GM18498 (cell line): ENCODE measurements around the gene SYMPK.
A peak's percentile ranks its signal among the peaks of the same experiment; 100 is the strongest.
"Not testable (repeated sequence)": the region's sequence is repeated elsewhere in the genome, so short reads cannot be mapped to it uniquely, and the experiment has no call there.

ENCODE experiments used
- ATAC-seq: cut with Tn5 transposase; IDR thresholded peaks from one replicate; pipeline ENCODE4 v1.9.1; 2021; ENCODE audit warnings: mild to moderate bottlenecking, moderate library complexity; ENCODE audit not compliant: unreplicated experiment

Gene SYMPK

DNA sequence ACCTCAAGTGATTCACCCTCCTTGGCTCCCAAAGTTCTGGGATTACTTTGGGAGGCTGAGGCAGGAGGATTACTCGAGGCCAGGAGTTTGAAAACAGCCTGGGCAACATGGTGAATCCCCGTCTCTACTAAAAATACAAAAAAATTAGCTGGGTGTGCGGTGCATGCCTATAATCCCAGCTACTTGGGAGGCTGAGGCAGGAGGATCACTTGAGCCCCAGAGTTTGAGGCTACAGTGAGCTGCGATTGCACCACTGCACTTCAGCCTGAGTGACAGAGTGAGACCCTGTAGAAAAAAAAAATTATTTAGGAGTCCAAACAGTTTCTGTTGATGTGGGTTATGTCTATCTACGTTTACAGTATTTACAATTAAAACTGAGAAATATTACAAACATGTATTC, 7.9 kb upstream of the SYMPK start:
- ATAC-seq = no peak

DNA sequence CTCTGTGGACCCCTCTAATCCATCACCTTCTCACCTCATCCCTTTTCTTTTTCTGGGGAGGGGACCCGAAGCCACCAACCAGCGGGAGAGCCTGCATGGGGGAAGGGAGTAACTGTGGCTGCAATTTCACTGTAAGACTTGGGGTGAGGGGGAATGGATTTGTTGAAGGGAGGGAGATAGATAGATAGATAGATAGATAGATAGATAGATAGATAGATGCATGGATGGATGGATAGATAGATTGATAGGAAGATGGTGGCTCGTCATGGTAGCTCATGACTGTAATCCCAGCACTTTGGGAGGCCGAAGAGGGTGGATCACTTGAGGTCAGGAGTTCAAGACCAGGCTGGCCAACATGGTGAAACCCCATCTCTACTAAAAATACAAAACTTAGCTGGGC, 4.3 kb upstream of the SYMPK start:
- not testable (repeated sequence) for ATAC-seq

DNA sequence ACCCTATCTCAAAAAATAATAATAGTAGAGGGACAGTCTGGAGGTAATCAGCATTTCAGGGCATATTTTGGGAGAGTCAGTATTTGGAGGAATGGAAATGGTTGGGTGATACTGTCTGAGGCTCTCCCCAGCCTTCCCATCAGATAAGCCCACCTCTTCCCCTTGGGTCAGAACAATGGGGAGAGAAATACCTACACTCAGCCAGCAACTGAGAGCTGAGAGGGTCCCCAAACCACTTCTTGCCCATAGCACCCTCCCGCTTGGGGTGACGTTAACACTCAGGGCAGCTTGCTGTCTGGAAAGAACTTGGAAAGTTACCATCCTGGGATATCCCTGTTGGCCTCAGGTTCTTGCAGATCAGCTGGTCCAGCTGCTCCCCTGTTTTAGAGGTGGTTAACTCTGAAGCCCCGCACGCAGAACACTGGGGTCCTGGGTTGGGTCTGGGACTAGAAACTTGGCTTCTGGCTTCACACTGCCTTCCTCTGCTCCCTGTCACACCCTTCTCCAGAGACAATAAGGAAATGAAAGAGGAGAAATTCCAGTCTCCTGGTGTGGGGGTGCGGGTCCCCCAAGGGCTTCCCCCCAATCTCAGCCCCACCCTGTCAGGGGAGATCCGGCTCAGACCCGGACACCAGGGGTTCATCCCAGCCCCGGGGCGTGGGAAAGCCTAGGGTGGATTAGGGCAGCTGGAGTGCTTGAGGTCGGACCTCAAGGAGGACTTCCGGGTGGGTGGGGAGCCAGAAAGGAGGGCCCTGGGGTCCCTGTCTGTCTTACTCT, 3.6 kb upstream of the SYMPK start:
- ATAC-seq = no peak

DNA sequence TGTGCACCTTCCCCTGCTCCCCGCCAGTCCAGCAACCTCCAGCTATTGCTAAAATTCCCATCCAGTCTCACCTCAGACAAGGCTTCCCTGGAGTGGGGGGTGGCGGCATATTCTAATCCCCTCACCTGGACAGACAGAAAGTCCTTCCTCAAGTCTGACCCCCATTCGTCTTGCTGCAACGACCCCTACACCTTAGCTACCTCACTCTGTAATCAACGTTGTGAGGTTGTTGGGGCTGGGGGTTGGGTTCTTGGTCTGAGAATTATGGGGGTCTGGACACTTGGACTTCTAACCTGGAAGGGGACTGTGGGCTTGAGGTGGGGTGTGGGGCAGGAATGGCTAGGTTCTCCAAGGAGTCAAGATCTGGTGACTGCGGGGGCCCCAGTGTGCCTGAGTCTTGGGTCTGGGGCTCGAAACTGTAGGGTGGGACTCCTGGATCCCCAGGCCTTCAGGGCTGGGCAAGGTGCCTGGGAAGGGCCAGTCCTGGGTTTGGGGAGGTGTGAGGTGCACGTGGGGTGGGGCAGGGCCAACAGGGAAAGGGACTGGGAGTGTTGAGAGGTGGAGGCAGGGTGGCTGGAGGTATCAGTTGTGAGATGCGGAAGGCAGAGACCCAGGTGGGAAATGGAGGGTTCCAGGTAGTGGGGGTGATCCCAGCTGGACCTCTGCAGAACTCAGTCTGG, 2.5 kb upstream of the SYMPK start:
- ATAC-seq = no peak

DNA sequence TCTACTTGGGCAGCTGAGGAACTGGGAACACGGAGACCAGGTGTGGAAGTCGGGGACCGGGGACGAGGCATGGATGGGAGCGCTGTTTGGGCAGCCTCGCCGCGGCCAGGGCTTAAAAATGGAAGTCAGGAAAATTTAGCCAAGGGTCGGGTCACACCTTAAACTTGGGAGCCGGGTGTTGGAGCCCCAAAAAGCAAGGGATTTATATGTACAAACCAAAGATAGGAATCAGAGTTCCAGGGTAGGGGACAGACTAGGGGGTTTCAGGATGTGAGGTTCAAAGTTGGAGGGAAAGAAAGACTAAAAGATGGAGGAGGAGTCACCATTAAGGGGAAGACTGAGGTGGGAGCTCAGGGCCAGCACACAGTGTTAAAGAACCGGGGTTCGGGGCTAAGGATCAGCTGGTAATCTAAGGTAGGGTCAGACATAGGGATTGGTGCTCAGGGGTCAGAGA, 1.7 kb upstream of the SYMPK start:
- no peak for ATAC-seq

DNA sequence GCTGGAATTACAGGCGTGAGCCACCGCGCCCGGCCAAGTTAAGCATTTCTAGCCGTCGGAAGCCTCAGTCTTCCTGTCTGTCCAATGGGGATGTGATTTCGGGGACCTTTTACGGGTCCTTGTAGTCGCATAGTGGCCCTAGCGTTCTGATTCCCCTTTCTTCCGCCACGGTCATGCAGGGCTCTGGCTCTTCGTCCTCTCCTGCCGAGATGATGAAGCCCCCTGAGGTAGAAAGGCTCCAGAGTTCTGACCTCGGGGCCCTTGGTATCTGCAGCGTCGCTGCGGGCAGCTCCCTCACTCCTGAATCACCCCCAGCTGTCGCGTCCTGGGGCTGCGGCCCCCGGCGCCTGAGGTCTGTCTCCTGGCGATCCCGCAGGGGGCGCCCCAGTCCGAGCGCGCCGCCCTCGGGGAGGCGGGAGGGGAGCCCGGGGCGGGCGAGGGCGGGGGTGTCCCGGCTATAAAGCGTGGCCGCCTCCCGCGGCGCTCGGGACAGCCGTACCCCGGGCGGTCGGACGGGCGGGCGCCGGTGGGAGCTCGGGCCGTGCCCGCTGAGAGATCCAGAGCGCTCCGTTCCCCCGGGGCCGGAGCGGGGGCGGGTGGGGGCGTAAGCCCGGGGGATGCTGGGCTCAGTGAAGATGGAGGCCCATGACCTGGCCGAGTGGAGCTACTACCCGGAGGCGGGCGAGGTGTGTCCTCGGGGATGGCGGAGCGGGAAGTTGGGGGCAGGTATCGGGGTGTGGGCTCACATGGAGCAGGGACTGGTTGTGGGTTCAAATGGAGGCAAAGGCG, 1.1 kb upstream of the SYMPK start, which contains the start of gene FOXA3:
Gene FOXA3, plus strand, starts transcription at position 487 of the 789 bp plus-strand sequence. Its CDS starts 131 bp downstream, at position 618.
- ATAC-seq = peak; percentile 46

DNA sequence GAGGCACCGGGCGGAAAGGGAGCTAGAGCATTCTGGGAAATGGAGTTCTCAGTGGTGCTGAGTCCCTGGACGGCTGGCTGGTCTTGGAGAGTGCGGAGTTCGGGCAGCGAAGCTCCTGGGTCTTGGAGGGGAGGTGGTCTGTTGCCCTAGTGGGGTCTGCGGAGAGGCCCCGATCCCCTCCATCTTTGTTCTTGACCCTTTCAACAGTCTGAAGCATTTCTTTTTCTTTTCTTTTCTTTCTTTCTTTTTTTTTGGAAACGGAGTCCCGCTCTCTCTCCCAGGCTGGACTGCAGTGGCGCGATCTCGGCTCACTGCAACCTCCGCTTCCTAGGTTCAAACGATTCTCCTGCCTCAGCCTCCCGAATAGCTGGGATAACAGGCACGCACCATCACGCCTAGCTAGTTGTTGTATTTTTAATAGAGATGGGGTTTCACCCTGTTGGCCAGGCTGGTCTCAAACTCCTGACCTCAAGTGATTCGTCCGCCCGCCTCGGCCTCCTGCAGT, 440 bp upstream of the SYMPK start:
- ATAC-seq = no peak

DNA sequence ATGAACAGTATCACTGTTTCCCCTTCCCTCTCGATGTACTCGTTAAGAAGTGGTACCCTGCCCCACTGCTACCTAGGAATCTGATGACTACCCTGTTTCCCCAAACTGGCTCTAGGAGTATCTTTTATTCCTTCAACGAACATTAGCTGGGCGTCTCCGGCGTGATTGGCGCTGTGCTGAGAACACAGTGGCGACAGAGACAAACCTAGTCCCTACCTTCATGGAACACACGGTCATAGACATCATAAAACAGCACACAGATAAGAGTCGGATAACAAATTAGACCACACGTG, 730 bp downstream of the SYMPK start:
- no peak for ATAC-seq

DNA sequence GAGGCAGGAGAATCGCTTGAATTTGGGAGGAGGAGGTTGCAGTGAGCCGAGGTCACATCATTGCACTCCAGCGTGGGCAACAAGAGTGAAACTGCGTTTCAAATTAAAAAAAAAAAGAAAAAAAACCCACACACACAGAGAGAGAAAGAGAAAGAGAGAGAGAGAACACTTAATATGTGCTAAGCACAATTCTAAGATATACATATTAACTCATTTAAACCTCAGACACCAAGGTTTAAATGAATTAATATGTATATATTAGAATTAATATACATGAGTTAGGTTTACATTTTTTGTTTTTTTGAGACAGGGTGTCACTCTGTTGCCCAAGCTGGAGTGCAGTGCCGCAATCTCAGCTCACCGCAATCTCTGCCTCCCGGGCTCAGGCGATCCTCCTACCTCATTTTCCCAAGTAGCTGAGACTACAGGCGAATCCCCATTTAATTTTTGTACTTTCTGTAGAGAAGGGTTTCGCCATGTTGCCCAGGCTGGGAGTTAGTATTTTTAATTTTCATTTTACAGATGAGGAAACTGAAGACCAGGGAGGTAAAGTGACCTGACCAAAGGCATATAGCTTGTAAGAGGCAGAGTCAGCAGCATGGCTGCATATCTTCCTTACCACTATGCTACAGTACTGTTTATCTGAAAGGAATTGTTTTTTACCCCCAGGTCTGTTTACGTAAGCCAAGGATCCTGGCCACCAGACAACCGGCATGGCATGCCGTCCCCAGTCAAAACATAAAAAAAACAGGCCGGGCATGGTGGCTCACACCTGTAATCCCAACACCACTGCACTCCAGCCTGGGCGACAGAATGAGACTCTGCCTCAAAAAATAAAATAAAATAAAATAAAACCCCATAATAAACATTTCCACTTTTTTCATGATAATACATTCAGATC, 2.3 kb downstream of the SYMPK start:
- ATAC-seq = no peak

DNA sequence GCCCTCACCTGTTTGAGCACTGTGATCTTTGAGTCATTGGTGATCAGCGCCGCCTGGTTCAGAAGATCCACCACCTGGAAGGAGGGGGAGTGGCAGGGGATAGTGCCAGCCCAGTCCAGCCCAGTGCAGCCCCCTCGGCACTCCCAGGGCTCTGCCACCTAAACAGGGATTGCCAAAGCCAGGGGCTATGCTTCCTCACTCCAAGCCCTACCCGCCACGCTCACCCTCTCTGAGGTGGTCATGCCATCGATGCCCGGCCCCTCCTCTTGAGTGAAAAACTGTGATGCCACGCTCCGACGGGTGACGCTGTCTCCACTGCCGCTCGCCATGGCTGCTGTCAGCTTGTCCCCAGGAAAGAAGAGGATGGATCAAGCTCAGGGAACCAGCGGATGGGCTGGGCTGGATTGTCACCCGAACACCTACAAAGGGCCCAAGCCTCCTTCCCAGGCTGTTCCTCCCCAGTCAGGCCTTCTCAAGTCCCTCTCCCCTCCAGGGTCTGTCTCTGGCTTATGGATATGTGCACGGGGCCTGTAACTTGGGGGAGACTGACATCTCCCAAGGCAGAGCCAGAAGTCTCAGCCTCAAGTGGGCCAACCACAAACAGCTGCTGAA, 8.7 kb downstream of the SYMPK start:
- no peak for ATAC-seq

DNA sequence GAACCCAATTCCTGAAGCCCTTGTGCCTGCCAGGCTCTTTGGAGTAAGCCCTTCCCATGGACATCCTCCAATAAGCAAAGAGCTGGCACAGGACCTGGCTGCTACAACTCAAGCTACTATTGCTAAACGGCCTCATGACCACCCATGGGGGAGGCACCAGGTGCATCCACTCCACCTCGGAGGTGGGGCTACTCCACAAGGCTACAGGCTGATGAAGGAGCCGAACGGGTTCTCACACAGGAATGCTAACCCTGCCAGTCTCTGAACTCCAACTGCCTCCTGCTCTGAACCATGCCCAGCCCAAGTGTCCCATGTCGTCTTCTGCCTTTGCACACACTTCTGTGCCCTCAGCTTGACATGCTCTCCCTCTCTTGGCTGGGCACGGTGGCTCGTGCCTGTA, 10.0 kb downstream of the SYMPK start:
- no peak for ATAC-seq

DNA sequence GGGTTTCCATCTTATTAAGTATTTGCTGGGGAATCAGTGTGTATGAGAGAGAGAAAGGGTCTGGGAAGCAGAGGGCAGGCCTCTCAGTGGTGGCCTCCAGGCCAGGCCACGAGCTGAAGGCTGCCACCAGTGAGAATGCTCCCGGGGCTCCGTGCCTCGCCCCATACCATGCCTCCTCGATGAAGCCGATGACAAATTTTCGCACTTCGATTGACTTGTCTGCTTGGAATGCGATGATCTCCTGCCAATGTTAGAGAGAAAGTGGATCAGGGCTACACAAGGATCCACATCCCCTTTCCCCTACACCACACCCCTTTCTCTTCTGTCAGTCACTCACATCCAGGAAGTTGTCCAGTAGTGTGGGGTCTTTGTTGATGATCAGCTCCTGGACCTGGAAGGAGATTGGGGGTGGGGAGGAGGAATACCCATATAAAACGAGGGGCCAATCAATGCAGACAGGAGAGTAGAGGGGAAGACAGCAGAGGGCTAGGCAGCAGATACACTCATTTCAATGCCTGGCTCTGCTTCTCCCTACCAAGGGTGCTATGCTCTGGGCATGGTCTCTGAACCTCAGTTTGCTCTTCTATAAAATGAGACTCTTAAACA, 10.7 kb downstream of the SYMPK start:
- ATAC-seq = no peak

DNA sequence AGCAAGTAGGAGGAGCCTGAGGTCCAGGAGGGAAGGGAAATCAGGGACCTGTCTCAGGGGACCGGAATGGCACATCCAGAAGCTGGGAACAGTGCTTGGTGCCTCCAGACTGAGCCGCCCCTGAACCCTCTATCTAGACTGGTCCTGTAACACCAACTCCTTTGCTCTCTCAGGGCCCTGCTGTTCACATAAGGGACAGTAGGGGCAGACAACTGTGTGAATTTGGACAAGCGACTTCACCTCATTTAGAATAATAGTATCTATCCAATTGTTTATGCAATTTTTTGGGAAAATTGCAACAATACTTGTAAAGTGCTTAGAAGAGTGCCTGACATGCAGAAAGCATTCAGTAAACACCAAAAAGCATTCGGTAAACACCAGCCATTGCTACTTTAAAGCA, 14.0 kb downstream of the SYMPK start:
- ATAC-seq = no peak

DNA sequence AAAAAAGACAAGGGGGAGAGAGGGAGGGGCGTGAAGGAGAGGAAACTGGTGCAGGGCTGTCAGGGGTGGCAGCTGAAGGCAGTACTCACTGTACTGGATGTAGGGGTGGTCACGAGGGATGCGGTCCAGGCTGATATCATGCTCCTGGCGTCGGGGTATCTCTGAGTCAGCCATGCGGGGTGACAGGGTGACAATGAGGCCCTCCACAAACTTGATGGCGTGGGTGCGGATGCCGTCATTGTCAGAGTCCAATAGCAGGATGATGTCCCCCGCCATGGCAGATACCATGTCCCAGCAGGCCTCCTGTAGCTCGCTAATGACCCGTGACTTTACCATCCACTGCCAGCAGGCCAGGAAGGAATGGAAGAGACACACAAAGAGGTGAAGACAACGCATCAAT, 15.3 kb downstream of the SYMPK start:
- no peak for ATAC-seq

DNA sequence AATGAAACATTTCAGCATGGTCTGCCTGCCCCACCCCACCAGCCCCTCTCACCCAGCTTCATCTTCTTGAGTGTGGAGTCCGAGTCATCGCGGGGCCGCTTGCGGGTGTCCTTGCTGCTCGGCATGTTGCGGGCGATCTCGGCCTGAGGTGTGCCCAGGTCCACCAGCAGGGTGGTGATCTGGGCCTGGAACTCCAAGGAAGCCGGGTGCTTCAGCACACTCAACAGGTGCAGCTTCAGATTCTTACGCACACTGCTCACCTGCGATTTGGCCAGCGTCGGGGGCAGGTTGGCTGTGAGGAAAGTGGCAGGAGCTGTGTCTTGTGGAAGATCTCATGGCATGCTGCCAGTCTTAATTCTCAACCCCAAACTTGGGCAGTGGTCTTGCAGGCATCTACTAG, 20.7 kb downstream of the SYMPK start:
- ATAC-seq = no peak

DNA sequence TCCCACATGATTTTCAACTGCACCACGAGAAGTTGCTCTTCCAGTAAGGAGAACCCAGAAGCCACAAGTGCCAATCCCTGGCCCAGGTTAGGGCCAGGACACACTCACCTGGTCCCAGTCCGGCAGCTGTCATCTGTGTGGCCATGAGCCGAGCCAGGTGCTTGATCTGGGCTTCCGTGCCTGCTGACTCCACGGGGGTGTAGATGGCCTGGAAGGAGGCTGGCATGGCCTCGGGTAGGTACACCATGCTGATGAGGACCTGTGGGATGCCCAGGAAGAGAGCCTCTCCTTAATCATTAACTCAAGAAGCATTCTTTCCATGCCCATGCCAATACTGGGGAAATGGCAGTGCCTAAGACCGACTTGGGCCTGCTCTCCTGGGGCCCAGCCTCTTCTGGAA, 28.0 kb downstream of the SYMPK start:
- ATAC-seq = no peak

DNA sequence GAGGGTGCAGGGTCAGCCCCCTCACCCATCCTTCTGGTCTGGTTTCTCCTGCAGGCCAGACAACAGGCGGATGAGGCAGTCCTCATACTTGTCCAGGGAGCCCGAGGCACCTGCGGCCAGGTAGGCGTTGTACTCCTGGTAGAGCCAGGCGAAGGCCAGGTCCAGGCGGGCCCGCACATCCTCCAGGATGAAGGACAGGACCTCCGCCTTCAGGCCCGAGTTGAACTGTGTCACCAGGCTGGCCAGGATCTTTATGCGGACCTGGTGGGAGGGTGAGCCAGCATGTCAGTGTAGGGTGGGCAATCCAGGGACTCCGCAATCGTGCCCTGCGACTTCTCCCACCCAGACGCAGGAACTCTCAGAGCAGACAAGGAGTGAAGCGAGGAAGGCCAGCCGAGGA, 34.0 kb downstream of the SYMPK start:
- ATAC-seq = no peak

DNA sequence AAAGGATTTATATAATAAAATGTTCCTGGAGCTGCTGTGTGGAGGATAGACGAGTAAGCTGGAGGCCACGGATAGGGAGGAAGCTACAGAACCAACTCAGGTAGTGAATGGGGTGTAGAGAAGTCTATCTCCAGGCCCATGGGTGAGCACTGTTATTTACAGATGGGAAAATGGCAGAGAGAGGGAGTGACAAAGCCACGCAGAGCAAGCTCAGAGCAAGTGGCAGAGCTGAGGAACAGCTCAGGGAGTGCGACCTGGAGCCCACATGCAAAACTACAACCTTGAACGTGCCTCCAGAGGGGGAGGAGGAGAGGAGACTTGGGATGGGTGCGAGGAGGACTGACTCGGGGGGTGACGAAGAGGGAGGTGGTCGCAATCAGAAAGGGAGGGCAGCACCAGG, 34.4 kb downstream of the SYMPK start:
- no peak for ATAC-seq

DNA sequence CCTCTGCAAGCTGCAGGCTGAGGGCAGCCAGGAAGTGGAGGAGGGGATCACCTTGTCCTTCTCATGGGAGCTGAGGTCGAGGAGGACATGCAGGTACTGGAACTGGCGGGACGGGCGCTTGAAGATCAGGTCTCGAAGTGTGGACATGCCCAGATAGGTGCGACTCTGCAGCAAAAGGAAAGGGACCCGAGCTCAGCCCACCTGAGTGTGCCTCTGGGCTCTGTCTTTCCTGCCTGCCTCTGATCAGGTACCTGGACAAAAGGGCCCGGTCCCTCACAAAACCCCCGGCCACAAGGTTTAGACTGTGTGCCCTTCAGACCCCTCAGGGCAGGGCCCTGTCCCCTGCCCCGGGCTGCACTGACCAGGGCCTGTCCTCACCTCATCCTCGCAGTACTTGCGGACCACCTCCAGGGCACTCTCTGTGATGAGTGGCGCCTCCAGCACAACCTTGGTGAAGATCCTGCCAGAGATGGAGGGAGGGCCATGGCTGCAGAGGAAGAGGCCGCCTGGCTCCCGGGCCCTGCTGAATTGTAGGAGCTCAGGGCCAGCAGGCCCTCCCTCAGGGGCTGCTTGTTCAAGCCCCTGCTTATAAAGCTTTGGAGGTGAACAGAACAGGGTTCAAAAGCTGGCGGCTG, 35.4 kb downstream of the SYMPK start:
- no peak for ATAC-seq
